Measurements from ENCODE around the gene MST1. TPM values are rescaled to one million over a fixed set of nuclear protein-coding genes. Genes with fewer than 3 reads are reported as not detected.

MST1 gene
- total and polyA plus RNA-seq, 2 of the 4 experiments (the other 2 are of a cell fraction) = 1.3 to 13.0 TPM

DNA sequence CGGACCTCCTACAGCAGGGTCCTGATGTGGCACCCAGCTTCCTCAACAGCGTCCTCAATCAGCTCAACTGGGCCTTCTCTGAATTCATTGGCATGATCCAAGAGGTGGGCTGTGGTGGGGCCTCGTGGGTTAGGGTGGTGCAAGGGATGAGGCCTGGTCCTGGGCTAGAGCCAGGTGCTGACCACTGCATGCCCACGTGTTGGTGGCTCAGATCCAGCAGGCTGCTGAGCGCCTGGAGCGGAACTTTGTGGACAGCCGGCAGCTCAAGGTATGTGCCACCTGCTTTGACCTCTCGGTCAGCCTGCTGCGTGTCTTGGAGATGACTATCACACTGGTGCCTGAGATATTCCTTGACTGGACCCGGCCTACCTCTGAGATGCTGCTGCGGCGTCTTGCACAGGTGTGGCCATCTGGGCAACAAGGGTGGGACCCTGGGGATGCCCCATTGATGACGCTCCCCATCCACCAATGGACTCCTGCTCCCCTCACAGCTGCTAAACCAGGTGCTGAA lies 26.4 kb upstream of the MST1 start:
- Histone ChIP-seq H3K4me1 (ENCODE audit: control insufficient read depth, insufficient read depth, low read length) (peaks cover 6% of the 10 kb centered on the region), H3K27me3 (ENCODE audit: control insufficient read depth, insufficient read depth, low read length) (no peaks in the 10 kb centered on the region), H3K9ac (ENCODE audit: low read depth, low read length) (no peak overlapping the region), H3K4me3 (ENCODE audit: insufficient read depth, low read depth, low read length) (no peak overlapping the region), H4K8ac (ENCODE audit: low read depth in 2 of 2, low read length in 2 of 2) (no peak overlapping the region), H3K79me1 (ENCODE audit: low read depth in 1 of 2, low read length in 2 of 2) (peaks cover 2 to 10% of the 10 kb centered on the region in 2 experiments; a peak in 2 of 4 replicates), H3K14ac (replicated peaks; ENCODE audit: low read depth, low read length) (no peak overlapping the region), H3K18ac (ENCODE audit: low read depth, low read length) (no peak overlapping the region), H4K20me1 (ENCODE audit: insufficient read depth, low read length) (peaks cover 13% of the 10 kb centered on the region), H2AK5ac (ENCODE audit: low read depth, low read length) (no peak overlapping the region), H3K4me2 (ENCODE audit: low read depth, low read length) (no peak overlapping the region), H2BK120ac (ENCODE audit: low read depth, low read length) (no peak overlapping the region), H3K36me3 (ENCODE audit: control insufficient read depth, insufficient read depth, low read length) (peaks cover 12% of the 10 kb centered on the region; the same call in 1 of the 2 replicates), H4K91ac (ENCODE audit: insufficient read depth, low read depth, low read length) (no peak overlapping the region), H3K4ac (ENCODE audit: low read depth, low read length) (no peak overlapping the region), H4K5ac (ENCODE audit: low read depth, low read length) (no peak overlapping the region), H2BK15ac (ENCODE audit: low read depth, low read length) (no peak overlapping the region), H3K9me3 (ENCODE audit: control insufficient read depth, insufficient read depth, low read length) (no peaks in the 10 kb centered on the region), H2AFZ (replicated peaks; ENCODE audit: low read length, poor library complexity) (no peak overlapping the region), H3K23ac (ENCODE audit: low read depth, low read length) (no peak overlapping the region), H3K27ac (ENCODE audit: insufficient read depth, low read length) (no peak overlapping the region), H3K9me1 (ENCODE audit: insufficient read depth, low read length) (no peaks in the 10 kb centered on the region; the same call in 1 of the 2 replicates), H2BK5ac (ENCODE audit: low read depth, low read length, poor library complexity, severe bottlenecking) (no peak overlapping the region), H3K56ac (ENCODE audit: extremely low read depth, insufficient read depth, low read length) (no peak overlapping the region), H2BK20ac (ENCODE audit: low read depth, low read length) (no peak overlapping the region), H2AK9ac (replicated peaks; ENCODE audit: low read depth, low read length, poor library complexity) (no peak overlapping the region)
- dilution Hi-C loops (cut with HindIII; ENCODE audit: low sequenced_read_pairs, unreplicated experiment) (no loop called here), intact Hi-C loops (cut with micrococcal nuclease) (no loop called here), in situ Hi-C loops (cut with MboI; ENCODE audit: low sequenced_read_pairs) (no loop called here)
- DNase-seq (no peak), ATAC-seq (ENCODE audit: low read depth) (no peak)
- ChIA-PET CTCF (no interaction called here), POLR2A (ENCODE audit: unreplicated experiment) (no interaction called here)
- no TSS peak for BruUV-seq (replicated peaks)
- 93% methylated on average over 9 of the region's 13 CpGs; no CpG with 5 or more reads in 1 of the 2 experiments for WGBS, 2 experiments (ENCODE audit: extremely low coverage in 2 of 2, insufficient read length in 1 of 2)
- no peak for TF ChIP-seq CEBPB (IDR thresholded peaks at IDR 0.05; ENCODE audit: low read depth, low read length)
- TF ChIP-seq SMC3 (IDR thresholded peaks at IDR 0.05; ENCODE audit: low read depth, low read length) = no peak
- TF ChIP-seq, protein P1, sequence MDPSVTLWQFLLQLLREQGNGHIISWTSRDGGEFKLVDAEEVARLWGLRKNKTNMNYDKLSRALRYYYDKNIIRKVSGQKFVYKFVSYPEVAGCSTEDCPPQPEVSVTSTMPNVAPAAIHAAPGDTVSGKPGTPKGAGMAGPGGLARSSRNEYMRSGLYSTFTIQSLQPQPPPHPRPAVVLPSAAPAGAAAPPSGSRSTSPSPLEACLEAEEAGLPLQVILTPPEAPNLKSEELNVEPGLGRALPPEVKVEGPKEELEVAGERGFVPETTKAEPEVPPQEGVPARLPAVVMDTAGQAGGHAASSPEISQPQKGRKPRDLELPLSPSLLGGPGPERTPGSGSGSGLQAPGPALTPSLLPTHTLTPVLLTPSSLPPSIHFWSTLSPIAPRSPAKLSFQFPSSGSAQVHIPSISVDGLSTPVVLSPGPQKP (IDR thresholded peaks at IDR 0.05; ENCODE audit: borderline replicate concordance, low read depth, low read length) = no peak
- TF ChIP-seq RAD21 (IDR thresholded peaks at IDR 0.05; ENCODE audit: low read length) = no peak
- no peak for TF ChIP-seq POLR2A (IDR thresholded peaks at IDR 0.05; ENCODE audit: low read depth, low read length)
- no peak for TF ChIP-seq CHD1 (IDR thresholded peaks at IDR 0.05; ENCODE audit: low read depth, low read length)
